Glutamatergic neuron (in vitro differentiated cells): ENCODE measurements around the gene PFN3. TPM values are rescaled to one million over a fixed set of nuclear protein-coding genes. Genes with fewer than 3 reads are reported as not detected.

ENCODE experiments used
- DNase-seq: peaks from one replicate; pipeline ENCODE4 v3.0.0; 2022
- H3K27ac Mint-ChIP-seq: one replicate; pipeline ENCODE4 v1.8.0; 2020; ENCODE audit warnings: mild to moderate bottlenecking, mixed read lengths, inconsistent platforms; ENCODE audit not compliant: unreplicated experiment
- H3K27me3 Mint-ChIP-seq: one replicate; pipeline ENCODE4 v1.8.0; 2020; ENCODE audit warnings: mild to moderate bottlenecking, moderate library complexity, mixed read lengths, inconsistent platforms; ENCODE audit not compliant: unreplicated experiment
- H3K36me3 Mint-ChIP-seq: one replicate; pipeline ENCODE4 v1.8.0; 2020; ENCODE audit warnings: mild to moderate bottlenecking, mixed read lengths, inconsistent platforms; ENCODE audit not compliant: unreplicated experiment
- H3K4me1 Mint-ChIP-seq: one replicate; pipeline ENCODE4 v1.8.0; 2020; ENCODE audit warnings: mild to moderate bottlenecking, low read depth, mixed read lengths, inconsistent platforms; ENCODE audit not compliant: unreplicated experiment
- H3K4me3 Mint-ChIP-seq: one replicate; pipeline ENCODE4 v1.8.0; 2020; ENCODE audit warnings: mild to moderate bottlenecking, mixed read lengths, inconsistent platforms; ENCODE audit not compliant: unreplicated experiment
- H3K9me3 Mint-ChIP-seq: one replicate; pipeline ENCODE4 v1.8.0; 2020; ENCODE audit warnings: mild to moderate bottlenecking, moderate library complexity, mixed read lengths, inconsistent platforms; ENCODE audit not compliant: unreplicated experiment
- total RNA-seq: library from RNA; stranded (reverse); fragmentation: NEBNext Ultra II Directional; extraction: Animal tissue kit (Norgen Biotek cat#: 25700); gene quantifications from one replicate; pipeline ENCODE4 v1.2.1, GENCODE V29; 2021; ENCODE audit not compliant: unreplicated experiment
- TF ChIP-seq, protein P1 (sequence below): fragments of 200-600 bp; sonication (generic); IDR thresholded peaks from one replicate; pipeline ENCODE4 v1.5.0; 2021; ENCODE audit not compliant: partially characterized antibody, unreplicated experiment

The PFN3 gene
- total RNA-seq, 1 donor from 2014 or later: not detected

DNA sequence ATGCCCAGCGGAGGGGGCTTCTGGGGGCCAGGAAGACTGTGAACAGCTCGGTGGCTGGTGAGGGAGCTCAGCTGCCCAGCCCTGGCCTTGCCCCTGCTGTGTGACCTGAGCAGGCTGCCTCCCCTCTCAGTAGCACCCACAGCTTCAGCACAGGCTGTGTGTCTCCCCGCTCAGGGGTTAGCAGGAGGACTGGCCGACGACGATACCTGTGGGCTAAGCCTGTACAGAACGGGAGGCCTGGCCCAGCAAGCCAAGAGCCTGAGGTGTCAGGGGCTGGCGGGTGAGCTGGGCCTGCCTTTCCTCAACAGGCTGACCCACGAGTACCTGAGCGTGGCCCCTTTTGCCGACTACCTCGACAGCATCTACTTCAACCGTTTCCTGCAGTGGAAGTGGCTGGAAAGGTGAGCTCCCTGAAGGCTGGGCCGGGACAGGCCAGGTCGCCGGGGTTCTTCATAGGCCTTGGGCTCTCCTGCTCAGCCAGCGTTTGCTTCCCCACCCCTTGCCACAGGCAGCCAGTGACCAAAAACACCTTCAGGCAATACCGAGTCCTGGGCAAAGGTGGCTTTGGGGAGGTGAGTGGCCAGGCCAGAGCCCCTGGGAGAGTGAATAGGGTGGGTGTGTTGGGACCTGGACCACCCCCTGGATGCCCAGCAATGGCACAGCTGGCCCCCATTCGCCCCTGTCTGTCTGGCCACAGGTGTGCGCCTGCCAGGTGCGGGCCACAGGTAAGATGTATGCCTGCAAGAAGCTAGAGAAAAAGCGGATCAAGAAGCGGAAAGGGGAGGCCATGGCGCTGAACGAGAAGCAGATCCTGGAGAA is 32.6 kb upstream of the PFN3 start:
- H3K27me3 Mint-ChIP-seq: peaks cover 5% of the 10 kb centered on the region
- H3K36me3 Mint-ChIP-seq: no peaks in the 10 kb centered on the region
- DNase-seq: no peak
- H3K27ac Mint-ChIP-seq: no peak overlapping the region
- no peaks in the 10 kb centered on the region for H3K9me3 Mint-ChIP-seq
- H3K4me3 Mint-ChIP-seq: no peak overlapping the region
- H3K4me1 Mint-ChIP-seq: peaks cover 3% of the 10 kb centered on the region
- TF ChIP-seq, protein P1, sequence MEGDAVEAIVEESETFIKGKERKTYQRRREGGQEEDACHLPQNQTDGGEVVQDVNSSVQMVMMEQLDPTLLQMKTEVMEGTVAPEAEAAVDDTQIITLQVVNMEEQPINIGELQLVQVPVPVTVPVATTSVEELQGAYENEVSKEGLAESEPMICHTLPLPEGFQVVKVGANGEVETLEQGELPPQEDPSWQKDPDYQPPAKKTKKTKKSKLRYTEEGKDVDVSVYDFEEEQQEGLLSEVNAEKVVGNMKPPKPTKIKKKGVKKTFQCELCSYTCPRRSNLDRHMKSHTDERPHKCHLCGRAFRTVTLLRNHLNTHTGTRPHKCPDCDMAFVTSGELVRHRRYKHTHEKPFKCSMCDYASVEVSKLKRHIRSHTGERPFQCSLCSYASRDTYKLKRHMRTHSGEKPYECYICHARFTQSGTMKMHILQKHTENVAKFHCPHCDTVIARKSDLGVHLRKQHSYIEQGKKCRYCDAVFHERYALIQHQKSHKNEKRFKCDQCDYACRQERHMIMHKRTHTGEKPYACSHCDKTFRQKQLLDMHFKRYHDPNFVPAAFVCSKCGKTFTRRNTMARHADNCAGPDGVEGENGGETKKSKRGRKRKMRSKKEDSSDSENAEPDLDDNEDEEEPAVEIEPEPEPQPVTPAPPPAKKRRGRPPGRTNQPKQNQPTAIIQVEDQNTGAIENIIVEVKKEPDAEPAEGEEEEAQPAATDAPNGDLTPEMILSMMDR: no peak

DNA sequence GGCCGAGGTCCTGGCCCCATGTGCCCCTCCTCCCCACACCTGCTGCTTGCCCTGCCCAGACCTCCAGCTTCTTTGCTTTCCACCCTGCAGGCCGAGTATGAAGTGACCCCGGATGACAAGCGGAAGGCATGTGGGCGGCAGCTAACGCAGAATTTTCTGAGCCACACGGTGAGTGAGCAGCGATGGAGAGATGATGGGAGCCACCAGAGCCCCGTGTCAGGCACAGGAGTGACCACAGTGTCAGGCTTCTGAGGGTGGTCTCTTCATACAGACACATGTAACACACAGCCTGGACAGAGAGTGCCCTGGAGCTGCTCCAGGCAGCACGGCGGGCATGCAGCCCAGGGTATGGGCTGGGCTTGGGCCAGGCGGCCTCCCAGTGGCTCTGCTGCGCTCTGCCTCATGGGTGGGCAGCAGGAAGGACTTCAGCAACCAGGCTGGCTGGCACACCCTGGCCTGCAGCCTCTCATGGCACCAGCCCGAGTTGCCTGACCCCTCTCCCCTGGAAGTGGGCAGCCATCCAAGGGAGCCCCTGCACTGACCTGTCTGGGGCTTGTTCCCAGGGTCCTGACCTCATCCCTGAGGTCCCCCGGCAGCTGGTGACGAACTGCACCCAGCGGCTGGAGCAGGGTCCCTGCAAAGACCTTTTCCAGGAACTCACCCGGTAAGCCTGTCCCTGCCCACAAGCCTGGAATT is 31.8 kb upstream of the PFN3 start:
- no peak overlapping the region for H3K4me3 Mint-ChIP-seq

DNA sequence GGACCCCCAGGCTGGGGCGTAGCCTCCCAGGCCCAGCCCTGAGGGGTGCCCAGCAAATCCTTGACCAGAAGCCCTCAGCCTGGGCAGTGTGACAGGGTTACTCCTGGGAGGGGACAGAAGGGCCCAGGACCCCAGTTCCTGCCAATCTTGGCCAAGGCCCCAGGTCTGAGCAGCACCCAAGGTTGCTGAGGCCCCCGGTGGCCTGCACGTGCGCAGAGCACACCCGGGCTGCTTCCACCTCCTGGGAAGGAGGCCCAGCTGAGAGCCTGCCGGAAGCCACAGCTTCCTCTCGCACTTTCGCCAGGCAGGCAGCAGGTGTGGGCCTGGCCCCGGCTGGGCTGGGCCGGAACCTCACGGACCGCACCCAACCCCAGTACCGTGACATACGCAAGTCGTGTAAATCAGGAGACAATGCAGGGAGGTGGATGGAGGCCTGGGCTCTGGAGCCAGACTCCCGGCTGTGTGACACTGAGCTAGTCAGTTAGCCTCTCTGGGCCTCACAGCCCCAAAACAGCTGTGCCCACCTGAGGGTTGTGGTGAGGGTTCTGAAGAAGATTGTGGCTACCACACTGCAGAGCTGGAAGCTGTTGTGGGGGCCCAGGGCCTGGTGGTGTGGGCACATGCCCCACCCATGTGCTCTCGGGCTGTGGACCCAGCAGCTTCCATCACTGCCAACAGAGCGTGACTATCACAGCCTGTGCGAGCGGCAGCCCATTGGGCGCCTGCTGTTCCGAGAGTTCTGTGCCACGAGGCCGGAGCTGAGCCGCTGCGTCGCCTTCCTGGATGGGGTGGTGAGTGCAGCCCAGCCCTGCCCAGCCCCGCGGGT is 31.1 kb upstream of the PFN3 start:
- TF ChIP-seq, protein P1: no peak
- H3K4me3 Mint-ChIP-seq: no peak overlapping the region
- no peak overlapping the region for H3K27ac Mint-ChIP-seq
- no peaks in the 10 kb centered on the region for H3K9me3 Mint-ChIP-seq
- no peaks in the 10 kb centered on the region for H3K36me3 Mint-ChIP-seq
- DNase-seq: no peak
- H3K4me1 Mint-ChIP-seq: peaks cover 5% of the 10 kb centered on the region
- H3K27me3 Mint-ChIP-seq: peaks cover 5% of the 10 kb centered on the region

More for the DNA sequence above, 31.8 kb upstream of the PFN3 start:
- H3K9me3 Mint-ChIP-seq: no peaks in the 10 kb centered on the region
- no peaks in the 10 kb centered on the region for H3K36me3 Mint-ChIP-seq
- no peak overlapping the region for H3K27ac Mint-ChIP-seq
- peaks cover 5% of the 10 kb centered on the region for H3K27me3 Mint-ChIP-seq
- TF ChIP-seq, protein P1: no peak
- H3K4me1 Mint-ChIP-seq: peaks cover 5% of the 10 kb centered on the region
- DNase-seq: no peak

DNA sequence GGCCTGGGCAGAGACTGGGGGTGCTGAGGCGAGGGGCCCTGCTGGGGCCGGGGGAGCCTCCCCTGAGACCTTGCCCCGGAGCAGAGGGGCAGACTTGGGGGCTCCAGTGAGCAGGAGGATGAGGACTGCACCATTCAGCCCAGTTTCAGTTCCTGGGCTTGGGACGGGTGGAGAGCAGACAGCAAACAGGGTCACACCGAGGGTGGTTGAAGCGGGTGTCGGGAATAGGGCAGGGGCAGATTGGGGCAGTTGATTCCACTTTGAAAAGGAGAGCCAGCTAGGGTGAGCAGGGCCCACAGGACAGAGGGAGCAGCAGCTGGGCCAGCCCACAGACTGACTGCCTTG is 30.5 kb upstream of the PFN3 start:
- TF ChIP-seq, protein P1: no peak
- Mint-ChIP-seq H3K36me3 (no peaks in the 10 kb centered on the region), H3K4me3 (no peak overlapping the region), H3K4me1 (peaks cover 5% of the 10 kb centered on the region), H3K27ac (no peak overlapping the region), H3K27me3 (peaks cover 10% of the 10 kb centered on the region), H3K9me3 (peaks cover 5% of the 10 kb centered on the region)
- no peak for DNase-seq
